Mesenchymal stem cell (in vitro differentiated cells and primary cell): Measurements from ENCODE around the gene SOX14.

ENCODE experiments used
- DNase-seq: peaks from one replicate; pipeline ENCODE4 v3.0.0-alpha.2; 2013
- H2AFZ ChIP-seq: one replicate; pipeline ENCODE4 v1.6.1; 2013; ENCODE audit warnings: low read depth, mild to moderate bottlenecking, control low read depth, inconsistent platforms, low read length, moderate library complexity
- H2AK5ac ChIP-seq: 2 replicates; pipeline ENCODE4 v1.6.1; 2013; ENCODE audit warnings: low read length, moderate library complexity, mild to moderate bottlenecking, inconsistent platforms; ENCODE audit not compliant: severe bottlenecking
- H2BK120ac ChIP-seq: one replicate; pipeline ENCODE4 v1.6.1; 2013; ENCODE audit warnings: low read depth, mild to moderate bottlenecking, inconsistent platforms, low read length, moderate library complexity
- H2BK12ac ChIP-seq, 2 experiments: one replicate each; pipeline ENCODE4 v1.6.1; 2013; ENCODE audit warnings: inconsistent platforms in 2 of 2, low read length in 2 of 2, mild to moderate bottlenecking in 2 of 2, moderate library complexity in 2 of 2, control low read depth in 1 of 2
- H2BK15ac ChIP-seq: one replicate; pipeline ENCODE4 v1.6.1; 2013; ENCODE audit warnings: mild to moderate bottlenecking, low read depth, inconsistent platforms; ENCODE audit not compliant: poor library complexity, severe bottlenecking
- H2BK5ac ChIP-seq: 2 replicates; pipeline ENCODE4 v1.6.1; 2013; ENCODE audit warnings: low read depth, mild to moderate bottlenecking, low read length, control low read depth, inconsistent platforms; ENCODE audit not compliant: poor library complexity, severe bottlenecking
- H3K14ac ChIP-seq, 2 experiments: one replicate each; pipeline ENCODE4 v1.6.1; 2013; ENCODE audit warnings: inconsistent platforms in 2 of 2, low read length in 2 of 2, control low read depth in 1 of 2, mild to moderate bottlenecking in 1 of 2, moderate library complexity in 1 of 2
- H3K18ac ChIP-seq, 2 experiments: one replicate each; pipeline ENCODE4 v1.6.1; 2013; ENCODE audit warnings: inconsistent platforms in 2 of 2, low read length in 2 of 2, control low read depth in 1 of 2, low read depth in 1 of 2, mild to moderate bottlenecking in 1 of 2
- H3K23ac ChIP-seq, 2 experiments: one replicate each; pipeline ENCODE4 v1.6.1; 2013; ENCODE audit warnings: inconsistent platforms in 2 of 2, low read length in 2 of 2, mild to moderate bottlenecking in 2 of 2, moderate library complexity in 2 of 2, control low read depth in 1 of 2
- H3K27ac ChIP-seq: 2 replicates; pipeline ENCODE4 v1.5.1; 2013; ENCODE audit warnings: mild to moderate bottlenecking, moderate library complexity, low read length, control low read depth, inconsistent platforms; ENCODE audit not compliant: poor library complexity, severe bottlenecking
- H3K27me3 ChIP-seq, 2 experiments: 2 replicates each; pipeline versions ENCODE4 v1.6.1 to v1.7.0; 2013; ENCODE audit warnings: low read length in 2 of 2, mild to moderate bottlenecking in 2 of 2, moderate library complexity in 2 of 2, control low read depth in 1 of 2, inconsistent platforms in 1 of 2; ENCODE audit not compliant: control insufficient read depth in 1 of 2, insufficient read depth in 1 of 2
- H3K36me3 ChIP-seq, 2 experiments: 2 replicates each; pipeline versions ENCODE4 v1.6.1 to v1.7.0; 2013; ENCODE audit warnings: low read length in 2 of 2, control low read depth in 1 of 2, inconsistent platforms in 1 of 2, low read depth in 1 of 2, mild to moderate bottlenecking in 1 of 2; ENCODE audit not compliant: insufficient read depth in 2 of 2, control insufficient read depth in 1 of 2
- H3K4ac ChIP-seq, 2 experiments: one replicate each; pipeline ENCODE4 v1.6.1; 2013; ENCODE audit warnings: inconsistent platforms in 2 of 2, low read length in 2 of 2, mild to moderate bottlenecking in 2 of 2, moderate library complexity in 2 of 2, control low read depth in 1 of 2, low read depth in 1 of 2
- H3K4me1 ChIP-seq: 2 replicates; pipeline ENCODE4 v1.6.1; 2013; ENCODE audit warnings: low read depth, low read length, control low read depth; ENCODE audit not compliant: control insufficient read depth, insufficient read depth
- H3K4me2 ChIP-seq: 2 replicates; pipeline ENCODE4 v1.6.1; 2013; ENCODE audit warnings: low read length, mild to moderate bottlenecking, inconsistent platforms; ENCODE audit not compliant: poor library complexity, severe bottlenecking
- H3K4me3 ChIP-seq, 2 experiments: 2 replicates each; pipeline versions ENCODE4 v1.5.1 to v1.7.0; 2013; ENCODE audit warnings: low read length in 2 of 2, mild to moderate bottlenecking in 2 of 2, control low read depth in 1 of 2, low read depth in 1 of 2; ENCODE audit not compliant: insufficient read depth in 1 of 2
- H3K79me1 ChIP-seq: replicated peaks from 2 replicates; pipeline ENCODE4 v1.6.1; 2013; ENCODE audit warnings: mild to moderate bottlenecking, control low read depth, low read length, inconsistent platforms; ENCODE audit not compliant: poor library complexity, severe bottlenecking
- H3K9ac ChIP-seq: 2 replicates; pipeline ENCODE4 v1.7.0; 2013; ENCODE audit warnings: mild to moderate bottlenecking, low read length, moderate library complexity
- H3K9me3 ChIP-seq: 2 replicates; pipeline ENCODE4 v1.7.0; 2013; ENCODE audit warnings: mild to moderate bottlenecking, low read length; ENCODE audit not compliant: control insufficient read depth
- H4K8ac ChIP-seq: one replicate; pipeline ENCODE4 v1.6.1; 2013; ENCODE audit warnings: inconsistent platforms, mild to moderate bottlenecking, low read length, moderate library complexity
- H4K91ac ChIP-seq: one replicate; pipeline ENCODE4 v1.6.1; 2013; ENCODE audit warnings: mild to moderate bottlenecking, low read length, inconsistent platforms
- WGBS: methylation state at CpG from one replicate; pipeline ENCODE4 v1.1.7; 2013; ENCODE audit warnings: mixed read lengths; 5-methylcytosine and 5-hydroxymethylcytosine counted together

The SOX14 gene

GRCh38 chr3:137767538-137768360, 3.6 kb downstream of the SOX14 start:
- H3K9ac ChIP-seq = no peak overlapping the region
- H3K23ac ChIP-seq = peak overlapping the region in 1 of 2 experiments; percentile 51
- DNase-seq = no peak
- H3K4me2 ChIP-seq = peak overlapping the region; percentile 63
- H3K4ac ChIP-seq = no peak overlapping the region
- no peak overlapping the region for H2BK120ac ChIP-seq
- H2BK5ac ChIP-seq = no peak overlapping the region
- no peak overlapping the region for H2AK5ac ChIP-seq
- no peak overlapping the region for H2BK12ac ChIP-seq
- peaks cover 99 to 100% of the 10 kb centered on the region in 2 experiments for H3K27me3 ChIP-seq
- no peak overlapping the region for H2BK15ac ChIP-seq
- H3K14ac ChIP-seq = no peak overlapping the region
- H2AFZ ChIP-seq = no peak overlapping the region
- no peak overlapping the region for H4K8ac ChIP-seq
- no peaks in the 10 kb centered on the region for H3K36me3 ChIP-seq
- H3K4me1 ChIP-seq = peaks cover 38% of the 10 kb centered on the region
- peak overlapping the region in 1 of 2 experiments; percentile 76 for H3K4me3 ChIP-seq
- no peaks in the 10 kb centered on the region for H3K79me1 ChIP-seq
- H3K9me3 ChIP-seq = peaks cover 2% of the 10 kb centered on the region
- no peak overlapping the region for H3K18ac ChIP-seq
- no peak overlapping the region for H4K91ac ChIP-seq
- WGBS = 1% methylated on average over 34 of the region's 36 CpGs
- H3K27ac ChIP-seq = no peak overlapping the region

- H3K18ac ChIP-seq = no peak overlapping the region
- H2BK5ac ChIP-seq = no peak overlapping the region
- H3K4me2 ChIP-seq = peak overlapping the region; percentile 63
- H3K14ac ChIP-seq = no peak overlapping the region
- H2BK15ac ChIP-seq = no peak overlapping the region
- no peak overlapping the region for H2AK5ac ChIP-seq
- H2BK12ac ChIP-seq = no peak overlapping the region
- no peak overlapping the region for H2BK120ac ChIP-seq
- no peak for DNase-seq
- peaks cover 93 to 99% of the 10 kb centered on the region in 2 experiments for H3K27me3 ChIP-seq
- no peak overlapping the region for H3K9ac ChIP-seq
- no peak overlapping the region for H3K4ac ChIP-seq
- 4% methylated on average over 59 of the region's 59 CpGs for WGBS
- peak overlapping the region; percentile 9 for H4K91ac ChIP-seq
- no peak overlapping the region for H4K8ac ChIP-seq
- H3K79me1 ChIP-seq = no peaks in the 10 kb centered on the region
- H3K23ac ChIP-seq = no peak overlapping the region
- no peaks in the 10 kb centered on the region for H3K9me3 ChIP-seq
- peak overlapping the region in 1 of 2 experiments; percentile 76 for H3K4me3 ChIP-seq
- no peak overlapping the region for H3K27ac ChIP-seq
- H2AFZ ChIP-seq = no peak overlapping the region
- H3K4me1 ChIP-seq = peaks cover 38% of the 10 kb centered on the region
- no peaks in the 10 kb centered on the region for H3K36me3 ChIP-seq
Measured at GRCh38 chr3:137768361-137769321, 4.5 kb downstream of the SOX14 start.

- no peak overlapping the region for H3K23ac ChIP-seq
- H3K9me3 ChIP-seq = no peaks in the 10 kb centered on the region
- H2BK15ac ChIP-seq = no peak overlapping the region
Measured at GRCh38 chr3:137769322-137770065, 5.4 kb downstream of the SOX14 start.

More at GRCh38 chr3:137769322-137770065, 5.4 kb downstream of the SOX14 start:
- H3K4me2 ChIP-seq = no peak overlapping the region
- H3K36me3 ChIP-seq = no peaks in the 10 kb centered on the region
- no peak overlapping the region for H2BK5ac ChIP-seq
- H4K8ac ChIP-seq = no peak overlapping the region
- H2AFZ ChIP-seq = no peak overlapping the region
- H3K79me1 ChIP-seq = no peaks in the 10 kb centered on the region
- no peak overlapping the region for H2BK12ac ChIP-seq
- H2AK5ac ChIP-seq = no peak overlapping the region
- H3K4ac ChIP-seq = no peak overlapping the region
- H2BK120ac ChIP-seq = no peak overlapping the region
- no peak for DNase-seq
- no peak overlapping the region for H4K91ac ChIP-seq
- 5% methylated on average over 21 of the region's 23 CpGs for WGBS
- peaks cover 34% of the 10 kb centered on the region for H3K4me1 ChIP-seq
- H3K18ac ChIP-seq = peak overlapping the region in 1 of 2 experiments; percentile 41
- no peak overlapping the region for H3K9ac ChIP-seq
- no peak overlapping the region for H3K4me3 ChIP-seq
- no peak overlapping the region for H3K27ac ChIP-seq
- peak overlapping the region in 1 of 2 experiments; percentile 11 for H3K14ac ChIP-seq
- peaks cover 85 to 94% of the 10 kb centered on the region in 2 experiments for H3K27me3 ChIP-seq
